HepG2 (cell line): ENCODE measurements around the gene DCST2. TPM values are rescaled to one million over a fixed set of nuclear protein-coding genes. Genes with fewer than 3 reads are reported as not detected.

ENCODE experiments used
- CBX5 ChIP-seq: sonication (generic); formaldehyde crosslinking; IDR thresholded peaks from 2 replicates; pipeline ENCODE4 v1.4.0; 2020; ENCODE audit warnings: missing genetic modification reagents, borderline replicate concordance
- ERF ChIP-seq: IDR thresholded peaks from 2 replicates; pipeline ENCODE4 v1.6.1; 2018; ENCODE audit warnings: missing biosample characterization, missing genetic modification reagents
- FOXJ3 ChIP-seq: sonication (generic); formaldehyde crosslinking; IDR thresholded peaks from 2 replicates; pipeline ENCODE4 v1.4.0; 2020; ENCODE audit warnings: missing genetic modification reagents, mild to moderate bottlenecking, borderline replicate concordance
- KLF15 ChIP-seq: sonication (generic); formaldehyde crosslinking; IDR thresholded peaks from 2 replicates; pipeline ENCODE4 v1.8.1; 2023; ENCODE audit warnings: borderline replicate concordance, mild to moderate bottlenecking, inconsistent platforms, missing genetic modification reagents, mixed read lengths
- POGZ ChIP-seq: sonication (generic); formaldehyde crosslinking; IDR thresholded peaks from 2 replicates; pipeline ENCODE4 v1.4.0; 2020; ENCODE audit warnings: mild to moderate bottlenecking, missing genetic modification reagents
- SMAD1 ChIP-seq: sonication (generic); formaldehyde crosslinking; IDR thresholded peaks from 2 replicates; pipeline ENCODE4 v1.4.0; 2020; ENCODE audit warnings: missing genetic modification reagents, low read depth, mild to moderate bottlenecking, borderline replicate concordance
- SMYD3 ChIP-seq: sonication (generic); formaldehyde crosslinking; IDR thresholded peaks from 2 replicates; pipeline ENCODE4 v1.8.1; 2023; ENCODE audit warnings: mild to moderate bottlenecking, missing genetic modification reagents
- SNRNP70 ChIP-seq: fragments of 200-400 bp; formaldehyde crosslinking; IDR thresholded peaks from 2 replicates; pipeline ENCODE4 v1.6.1; 2017; ENCODE audit warnings: mild to moderate bottlenecking, low read depth, low read length, moderate library complexity
- SP2 ChIP-seq: sonication (generic); formaldehyde crosslinking; IDR thresholded peaks from 2 replicates; pipeline ENCODE4 v1.5.1; 2020; ENCODE audit warnings: mild to moderate bottlenecking, missing genetic modification reagents
- WIZ ChIP-seq: sonication (generic); formaldehyde crosslinking; IDR thresholded peaks from 2 replicates; pipeline ENCODE4 v1.5.1; 2020; ENCODE audit warnings: mild to moderate bottlenecking, missing genetic modification reagents
- YY1 ChIP-seq: IDR thresholded peaks from 2 replicates; pipeline ENCODE4 v1.6.1; 2011; ENCODE audit warnings: low read length, low read depth, moderate library complexity, mild to moderate bottlenecking; ENCODE audit not compliant: insufficient read depth, insufficient replicate concordance
- ZNF263 ChIP-seq: sonication (generic); formaldehyde crosslinking; IDR thresholded peaks from 2 replicates; pipeline ENCODE4 v1.4.0; 2020; ENCODE audit warnings: missing genetic modification reagents
- ZNF34 ChIP-seq: sonication (generic); formaldehyde crosslinking; IDR thresholded peaks from 2 replicates; pipeline ENCODE4 v1.4.0; 2020; ENCODE audit warnings: mild to moderate bottlenecking, missing genetic modification reagents, borderline replicate concordance
- ZNF572 ChIP-seq: sonication (generic); formaldehyde crosslinking; IDR thresholded peaks from 2 replicates; pipeline ENCODE4 v1.5.1; 2020; ENCODE audit warnings: mild to moderate bottlenecking, missing genetic modification reagents
- ZNF709 ChIP-seq: sonication (generic); formaldehyde crosslinking; IDR thresholded peaks from 2 replicates; pipeline ENCODE4 v1.5.0; 2020; ENCODE audit warnings: mild to moderate bottlenecking, missing genetic modification reagents
- ZNF839 ChIP-seq: sonication (generic); formaldehyde crosslinking; IDR thresholded peaks from 2 replicates; pipeline ENCODE4 v1.4.0; 2020; ENCODE audit warnings: missing genetic modification reagents, mild to moderate bottlenecking, borderline replicate concordance
- polyA plus RNA-seq, 8 experiments: library from polyadenylated mRNA; depleted of rRNA in 3 of 8; stranded (reverse) in 7 of 8; unstranded in 1 of 8; fragments of >200 nt; fragmentation: Illumina TruSeq in 4 of 8; extraction: Trizol in 4 of 8; gene quantifications; 2 replicates each; pipeline versions ENCODE4 v1.2.1 to v1.2.3, GENCODE V29; 2011 to 2016; ENCODE audit warnings: low read depth in 4 of 8, missing spikeins in 1 of 8, mixed read lengths in 1 of 8; ENCODE audit not compliant: insufficient read depth in 1 of 8
- total RNA-seq, 5 experiments: library from RNA; depleted of rRNA; stranded (reverse); fragments of >200 nt; fragmentation: Illumina TruSeq; extraction: Trizol; gene quantifications; 2 replicates each; pipeline ENCODE4 v1.2.3, GENCODE V29; 2016; ENCODE audit warnings: low read depth in 1 of 5
- TF ChIP-seq, protein P1 (sequence below): sonication (generic); formaldehyde crosslinking; IDR thresholded peaks from 2 replicates; pipeline ENCODE4 v1.5.1; 2020; ENCODE audit warnings: mild to moderate bottlenecking, missing genetic modification reagents, borderline replicate concordance
- TF ChIP-seq, protein P2 (sequence below): sonication (generic); formaldehyde crosslinking; IDR thresholded peaks from 2 replicates; pipeline ENCODE4 v1.5.0; 2020; ENCODE audit warnings: missing genetic modification reagents, mild to moderate bottlenecking, borderline replicate concordance
- TF ChIP-seq, protein P3 (sequence below): IDR thresholded peaks from 2 replicates; pipeline ENCODE4 v1.6.1; 2012; ENCODE audit warnings: low read depth, low read length, improper control_type of control experiment

DCST2 gene
- total and polyA plus RNA-seq, 2 of the 13 experiments (the other 11 are each of a cell fraction or from before 2014, with no cell fraction given) = 0.74 TPM; not detected in 1

DNA sequence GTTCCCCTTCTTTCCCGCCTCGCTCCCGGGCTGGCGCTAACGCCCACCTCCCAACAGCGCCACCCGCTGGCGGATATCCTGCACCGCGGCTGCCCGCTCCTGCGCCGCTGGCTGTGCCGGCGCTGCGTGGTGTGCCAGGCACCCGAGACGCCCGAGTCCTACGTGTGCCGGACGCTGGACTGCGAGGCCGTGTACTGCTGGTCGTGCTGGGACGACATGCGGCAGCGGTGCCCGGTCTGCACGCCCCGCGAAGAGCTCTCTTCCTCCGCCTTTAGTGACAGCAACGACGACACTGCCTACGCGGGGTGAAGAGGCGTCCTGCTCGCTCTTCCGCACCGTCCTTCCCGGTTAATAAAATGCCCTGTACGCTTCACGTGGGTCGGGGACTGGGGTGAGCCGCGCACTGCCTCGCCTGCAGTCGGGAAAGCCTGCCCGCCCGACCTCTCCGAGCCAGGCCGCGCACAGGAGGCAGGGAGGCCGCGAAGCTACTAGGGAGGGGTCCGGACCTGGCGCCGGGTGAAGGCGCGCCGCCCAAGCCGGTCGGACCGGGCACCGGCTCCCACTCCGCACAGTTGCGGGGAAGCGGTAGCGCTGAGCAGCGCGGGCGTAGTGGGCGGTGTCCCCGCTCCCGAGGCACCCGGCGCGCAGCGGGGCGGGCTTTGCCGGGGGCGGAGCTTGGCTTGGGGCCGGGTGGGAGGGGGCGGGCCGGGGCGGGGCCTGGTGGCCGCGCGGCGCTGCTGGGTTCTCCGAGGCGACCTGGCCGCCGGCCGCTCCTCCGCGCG lies 17.2 kb upstream of the DCST2 start, which contains the start of gene ADAM15 (continued):
- TF ChIP-seq, protein P1, sequence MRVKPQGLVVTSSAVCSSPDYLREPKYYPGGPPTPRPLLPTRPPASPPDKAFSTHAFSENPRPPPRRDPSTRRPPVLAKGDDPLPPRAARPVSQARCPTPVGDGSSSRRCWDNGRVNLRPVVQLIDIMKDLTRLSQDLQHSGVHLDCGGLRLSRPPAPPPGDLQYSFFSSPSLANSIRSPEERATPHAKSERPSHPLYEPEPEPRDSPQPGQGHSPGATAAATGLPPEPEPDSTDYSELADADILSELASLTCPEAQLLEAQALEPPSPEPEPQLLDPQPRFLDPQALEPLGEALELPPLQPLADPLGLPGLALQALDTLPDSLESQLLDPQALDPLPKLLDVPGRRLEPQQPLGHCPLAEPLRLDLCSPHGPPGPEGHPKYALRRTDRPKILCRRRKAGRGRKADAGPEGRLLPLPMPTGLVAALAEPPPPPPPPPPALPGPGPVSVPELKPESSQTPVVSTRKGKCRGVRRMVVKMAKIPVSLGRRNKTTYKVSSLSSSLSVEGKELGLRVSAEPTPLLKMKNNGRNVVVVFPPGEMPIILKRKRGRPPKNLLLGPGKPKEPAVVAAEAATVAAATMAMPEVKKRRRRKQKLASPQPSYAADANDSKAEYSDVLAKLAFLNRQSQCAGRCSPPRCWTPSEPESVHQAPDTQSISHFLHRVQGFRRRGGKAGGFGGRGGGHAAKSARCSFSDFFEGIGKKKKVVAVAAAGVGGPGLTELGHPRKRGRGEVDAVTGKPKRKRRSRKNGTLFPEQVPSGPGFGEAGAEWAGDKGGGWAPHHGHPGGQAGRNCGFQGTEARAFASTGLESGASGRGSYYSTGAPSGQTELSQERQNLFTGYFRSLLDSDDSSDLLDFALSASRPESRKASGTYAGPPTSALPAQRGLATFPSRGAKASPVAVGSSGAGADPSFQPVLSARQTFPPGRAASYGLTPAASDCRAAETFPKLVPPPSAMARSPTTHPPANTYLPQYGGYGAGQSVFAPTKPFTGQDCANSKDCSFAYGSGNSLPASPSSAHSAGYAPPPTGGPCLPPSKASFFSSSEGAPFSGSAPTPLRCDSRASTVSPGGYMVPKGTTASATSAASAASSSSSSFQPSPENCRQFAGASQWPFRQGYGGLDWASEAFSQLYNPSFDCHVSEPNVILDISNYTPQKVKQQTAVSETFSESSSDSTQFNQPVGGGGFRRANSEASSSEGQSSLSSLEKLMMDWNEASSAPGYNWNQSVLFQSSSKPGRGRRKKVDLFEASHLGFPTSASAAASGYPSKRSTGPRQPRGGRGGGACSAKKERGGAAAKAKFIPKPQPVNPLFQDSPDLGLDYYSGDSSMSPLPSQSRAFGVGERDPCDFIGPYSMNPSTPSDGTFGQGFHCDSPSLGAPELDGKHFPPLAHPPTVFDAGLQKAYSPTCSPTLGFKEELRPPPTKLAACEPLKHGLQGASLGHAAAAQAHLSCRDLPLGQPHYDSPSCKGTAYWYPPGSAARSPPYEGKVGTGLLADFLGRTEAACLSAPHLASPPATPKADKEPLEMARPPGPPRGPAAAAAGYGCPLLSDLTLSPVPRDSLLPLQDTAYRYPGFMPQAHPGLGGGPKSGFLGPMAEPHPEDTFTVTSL (CRISPR knock-in tag) = peak; percentile 58; the same call in 1 of the 2 replicates
- TF ChIP-seq SMAD1 (CRISPR knock-in tag) = peak; percentile 89; the same call in 1 of the 2 replicates
- peak; percentile 96 for TF ChIP-seq ZNF839 (CRISPR knock-in tag)
- peak; percentile 98; the same call in 1 of the 2 replicates for TF ChIP-seq ZNF572 (CRISPR knock-in tag)
- no peak for TF ChIP-seq SMYD3 (CRISPR knock-in tag)
- TF ChIP-seq SP2 = peak; percentile 53
- peak; percentile 52; the same call in 1 of the 2 replicates for TF ChIP-seq ZNF263
- TF ChIP-seq YY1 = peak; percentile 56
- TF ChIP-seq, protein P2, sequence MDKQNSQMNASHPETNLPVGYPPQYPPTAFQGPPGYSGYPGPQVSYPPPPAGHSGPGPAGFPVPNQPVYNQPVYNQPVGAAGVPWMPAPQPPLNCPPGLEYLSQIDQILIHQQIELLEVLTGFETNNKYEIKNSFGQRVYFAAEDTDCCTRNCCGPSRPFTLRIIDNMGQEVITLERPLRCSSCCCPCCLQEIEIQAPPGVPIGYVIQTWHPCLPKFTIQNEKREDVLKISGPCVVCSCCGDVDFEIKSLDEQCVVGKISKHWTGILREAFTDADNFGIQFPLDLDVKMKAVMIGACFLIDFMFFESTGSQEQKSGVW (CRISPR knock-in tag) = no peak
- TF ChIP-seq ZNF34 = no peak
- peak; percentile 13; the same call in 1 of the 2 replicates for TF ChIP-seq POGZ (CRISPR knock-in tag)
- 0 out of 2 replicates have a peak, but pooled peaks have one; percentile 19 for TF ChIP-seq KLF15
- TF ChIP-seq ZNF709 (CRISPR knock-in tag) = peak; percentile 95
- no peak for TF ChIP-seq CBX5 (CRISPR knock-in tag)
- TF ChIP-seq WIZ (CRISPR knock-in tag) = peak; percentile 72; the same call in 1 of the 2 replicates
- TF ChIP-seq ERF = peak; percentile 77; the same call in 1 of the 2 replicates
- TF ChIP-seq FOXJ3 (CRISPR knock-in tag) = no peak
- TF ChIP-seq, protein P3, sequence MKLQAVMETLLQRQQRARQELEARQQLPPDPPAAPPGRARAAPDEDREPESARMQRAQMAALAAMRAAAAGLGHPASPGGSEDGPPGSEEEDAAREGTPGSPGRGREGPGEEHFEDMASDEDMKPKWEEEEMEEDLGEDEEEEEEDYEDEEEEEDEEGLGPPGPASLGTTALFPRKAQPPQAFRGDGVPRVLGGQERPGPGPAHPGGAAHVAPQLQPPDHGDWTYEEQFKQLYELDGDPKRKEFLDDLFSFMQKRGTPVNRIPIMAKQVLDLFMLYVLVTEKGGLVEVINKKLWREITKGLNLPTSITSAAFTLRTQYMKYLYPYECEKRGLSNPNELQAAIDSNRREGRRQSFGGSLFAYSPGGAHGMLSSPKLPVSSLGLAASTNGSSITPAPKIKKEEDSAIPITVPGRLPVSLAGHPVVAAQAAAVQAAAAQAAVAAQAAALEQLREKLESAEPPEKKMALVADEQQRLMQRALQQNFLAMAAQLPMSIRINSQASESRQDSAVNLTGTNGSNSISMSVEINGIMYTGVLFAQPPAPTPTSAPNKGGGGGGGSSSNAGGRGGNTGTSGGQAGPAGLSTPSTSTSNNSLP = no peak
- TF ChIP-seq SNRNP70 = no peak
